CD4-positive, alpha-beta T cell treated with Interleukin-2 at 100 ng/mL for 4 hours (primary cell): ENCODE measurements around the gene RNF144A.

Experiments used
- DNase-seq: peaks from one replicate; pipeline ENCODE4 v3.0.0-alpha.2; 2020; ENCODE audit warnings: low spot score

Gene RNF144A

GRCh38 chr2:7089284-7089683 is 172.1 kb downstream of the RNF144A start:
- DNase-seq: no peak

DNA sequence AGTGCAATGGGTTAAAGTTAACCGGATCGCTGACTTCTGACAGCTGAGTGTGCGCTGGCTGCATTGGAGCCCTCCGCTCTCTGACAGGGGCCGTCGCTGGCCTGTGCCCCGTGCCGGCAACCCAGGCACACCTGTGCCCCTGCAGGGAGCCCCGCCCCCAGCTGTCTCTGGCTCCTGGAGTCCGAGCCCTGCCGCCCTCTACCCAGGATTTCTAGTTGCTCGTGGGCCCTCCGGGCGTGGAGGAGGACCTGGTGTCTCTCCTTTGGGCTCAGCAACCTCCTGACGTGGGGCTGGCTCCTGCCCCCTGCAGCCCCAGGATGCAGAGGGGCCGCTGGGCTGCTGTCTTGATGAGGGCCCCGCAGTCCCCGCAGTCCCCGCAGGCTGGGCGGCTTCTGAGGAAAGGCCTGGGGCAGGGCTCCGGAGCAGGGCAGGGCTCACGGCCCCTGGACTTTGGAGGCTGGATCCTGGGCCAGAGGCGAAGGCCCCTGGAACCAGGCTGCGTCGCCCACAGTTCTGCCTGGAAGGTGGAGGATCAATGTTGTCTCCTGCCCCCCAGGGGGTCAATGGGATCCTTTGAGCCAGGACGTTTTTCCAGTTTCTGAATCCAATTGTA is 172.8 kb downstream of the RNF144A start:
- no peak for DNase-seq

GRCh38 chr2:7093376-7093775 is 176.2 kb downstream of the RNF144A start:
- DNase-seq: no peak
